Astrocyte (in vitro differentiated cells and primary cell): Measurements from ENCODE around the gene TWIST2. TPM values are rescaled to one million over a fixed set of nuclear protein-coding genes. Genes with fewer than 3 reads are reported as not detected.

Source experiments
- DNase-seq: peaks from one replicate; pipeline ENCODE4 v3.0.0-alpha.2; 2010; ENCODE audit warnings: low read depth
- FAIRE-seq: peaks from 2 replicates; lab custom pipeline; 2011; peaks lifted over from hg19 to GRCh38; lab: Jason Lieb, UNC
- H2AFZ ChIP-seq: 2 replicates; pipeline ENCODE4 v1.6.0; 2012; ENCODE audit warnings: low read depth, low read length, inconsistent platforms
- H3K27ac ChIP-seq: 2 replicates; pipeline ENCODE4 v1.5.1; 2011; ENCODE audit warnings: low read depth, low read length, inconsistent platforms
- H3K27me3 ChIP-seq: 2 replicates; pipeline ENCODE4 v1.6.0; 2011; ENCODE audit warnings: low read length, inconsistent platforms; ENCODE audit not compliant: insufficient read depth
- H3K36me3 ChIP-seq: 2 replicates; pipeline ENCODE4 v1.5.1; 2011; ENCODE audit warnings: low read length, inconsistent platforms; ENCODE audit not compliant: insufficient read depth
- H3K4me1 ChIP-seq: 2 replicates; pipeline ENCODE4 v1.5.1; 2011; ENCODE audit warnings: low read length, inconsistent platforms; ENCODE audit not compliant: insufficient read depth
- H3K4me2 ChIP-seq: 2 replicates; pipeline ENCODE4 v1.6.0; 2012; ENCODE audit warnings: low read length, inconsistent platforms
- H3K4me3 ChIP-seq: 2 replicates; pipeline ENCODE4 v1.5.1; 2011; ENCODE audit warnings: low read depth, mild to moderate bottlenecking, low read length, inconsistent platforms; ENCODE audit not compliant: insufficient read depth
- H3K79me2 ChIP-seq: 2 replicates; pipeline ENCODE4 v1.6.0; 2012; ENCODE audit warnings: mild to moderate bottlenecking, low read length, inconsistent platforms; ENCODE audit not compliant: insufficient read depth
- H3K9ac ChIP-seq: 2 replicates; pipeline ENCODE4 v1.6.0; 2012; ENCODE audit warnings: mild to moderate bottlenecking, low read length, inconsistent platforms
- H3K9me3 ChIP-seq: 2 replicates; pipeline ENCODE4 v1.5.1; 2012; ENCODE audit warnings: low read depth, mild to moderate bottlenecking, low read length, inconsistent platforms; ENCODE audit not compliant: insufficient read depth
- H4K20me1 ChIP-seq: 2 replicates; pipeline ENCODE4 v1.6.0; 2012; ENCODE audit warnings: low read length, inconsistent platforms; ENCODE audit not compliant: insufficient read depth
- H3K27ac Mint-ChIP-seq: one replicate; pipeline ENCODE4 v1.8.0; 2021; ENCODE audit warnings: mild to moderate bottlenecking, mixed read lengths; ENCODE audit not compliant: unreplicated experiment
- H3K27me3 Mint-ChIP-seq: one replicate; pipeline ENCODE4 v1.8.0; 2021; ENCODE audit warnings: low read depth, mixed read lengths; ENCODE audit not compliant: unreplicated experiment
- H3K36me3 Mint-ChIP-seq: one replicate; pipeline ENCODE4 v1.8.0; 2021; ENCODE audit warnings: low read depth, mixed read lengths; ENCODE audit not compliant: unreplicated experiment
- H3K4me1 Mint-ChIP-seq: one replicate; pipeline ENCODE4 v1.8.0; 2021; ENCODE audit warnings: low read depth, mixed read lengths; ENCODE audit not compliant: unreplicated experiment
- H3K4me3 Mint-ChIP-seq: one replicate; pipeline ENCODE4 v1.8.0; 2021; ENCODE audit warnings: mild to moderate bottlenecking, moderate library complexity, mixed read lengths; ENCODE audit not compliant: unreplicated experiment
- H3K9me3 Mint-ChIP-seq: one replicate; pipeline ENCODE4 v1.8.0; 2021; ENCODE audit warnings: mild to moderate bottlenecking, mixed read lengths; ENCODE audit not compliant: unreplicated experiment
- EZH2 ChIP-seq: IDR thresholded peaks from 2 replicates; pipeline ENCODE4 v1.6.1; 2012; ENCODE audit warnings: mild to moderate bottlenecking, low read length, inconsistent platforms; ENCODE audit not compliant: insufficient read depth
- total RNA-seq: library from RNA; stranded (reverse); gene quantifications from 2 replicates; pipeline ENCODE4 v1.2.1, GENCODE V29; 2021
- TF ChIP-seq, protein P1 (sequence below): IDR thresholded peaks from 2 replicates; pipeline ENCODE4 v1.5.1; 2011; ENCODE audit warnings: low read depth, mild to moderate bottlenecking, inconsistent platforms, low read length, moderate library complexity; ENCODE audit not compliant: insufficient read depth

TWIST2 gene
- total RNA-seq, 1 donor from 2014 or later: 3.2 TPM

DNA sequence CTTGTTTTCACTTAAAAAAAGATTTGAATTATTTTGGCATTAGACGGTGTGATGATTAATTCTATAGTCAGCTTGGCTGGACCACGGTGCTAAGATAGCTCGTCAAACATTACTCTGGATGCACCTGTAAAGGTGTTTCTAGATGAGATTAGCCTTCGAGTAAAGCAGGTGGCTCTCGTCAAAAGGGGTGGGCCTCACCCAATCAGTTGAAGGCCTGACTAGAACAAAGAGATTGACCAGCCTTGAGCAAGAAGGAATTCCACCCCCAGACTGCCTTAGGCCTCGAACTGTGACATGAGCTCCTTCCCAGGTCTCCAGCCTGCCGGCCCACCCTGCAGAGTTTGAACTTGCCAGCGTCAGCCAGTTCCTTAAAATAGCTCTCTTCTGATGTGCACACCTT lies 73.4 kb downstream of the TWIST2 start:
- Mint-ChIP-seq H3K4me1 (no peaks in the 10 kb centered on the region), H3K36me3 (no peaks in the 10 kb centered on the region), H3K9me3 (peaks cover 4% of the 10 kb centered on the region), H3K27me3 (peaks cover 50% of the 10 kb centered on the region), H3K4me3 (no peak overlapping the region), H3K27ac (no peak overlapping the region)
- H3K4me3 ChIP-seq: no peak overlapping the region
- H3K79me2 ChIP-seq: no peaks in the 10 kb centered on the region
- FAIRE-seq (no peak), DNase-seq (no peak)
- H3K36me3 ChIP-seq: no peaks in the 10 kb centered on the region
- no peaks in the 10 kb centered on the region for H3K4me1 ChIP-seq
- no peak overlapping the region for H3K27ac ChIP-seq
- H3K4me2 ChIP-seq: no peak overlapping the region
- H4K20me1 ChIP-seq: no peaks in the 10 kb centered on the region
- H2AFZ ChIP-seq: no peak overlapping the region
- TF ChIP-seq EZH2: no peak
- TF ChIP-seq, protein P1, sequence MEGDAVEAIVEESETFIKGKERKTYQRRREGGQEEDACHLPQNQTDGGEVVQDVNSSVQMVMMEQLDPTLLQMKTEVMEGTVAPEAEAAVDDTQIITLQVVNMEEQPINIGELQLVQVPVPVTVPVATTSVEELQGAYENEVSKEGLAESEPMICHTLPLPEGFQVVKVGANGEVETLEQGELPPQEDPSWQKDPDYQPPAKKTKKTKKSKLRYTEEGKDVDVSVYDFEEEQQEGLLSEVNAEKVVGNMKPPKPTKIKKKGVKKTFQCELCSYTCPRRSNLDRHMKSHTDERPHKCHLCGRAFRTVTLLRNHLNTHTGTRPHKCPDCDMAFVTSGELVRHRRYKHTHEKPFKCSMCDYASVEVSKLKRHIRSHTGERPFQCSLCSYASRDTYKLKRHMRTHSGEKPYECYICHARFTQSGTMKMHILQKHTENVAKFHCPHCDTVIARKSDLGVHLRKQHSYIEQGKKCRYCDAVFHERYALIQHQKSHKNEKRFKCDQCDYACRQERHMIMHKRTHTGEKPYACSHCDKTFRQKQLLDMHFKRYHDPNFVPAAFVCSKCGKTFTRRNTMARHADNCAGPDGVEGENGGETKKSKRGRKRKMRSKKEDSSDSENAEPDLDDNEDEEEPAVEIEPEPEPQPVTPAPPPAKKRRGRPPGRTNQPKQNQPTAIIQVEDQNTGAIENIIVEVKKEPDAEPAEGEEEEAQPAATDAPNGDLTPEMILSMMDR: no peak
- no peaks in the 10 kb centered on the region for H3K27me3 ChIP-seq
- H3K9me3 ChIP-seq: no peaks in the 10 kb centered on the region
- H3K9ac ChIP-seq: no peak overlapping the region

DNA sequence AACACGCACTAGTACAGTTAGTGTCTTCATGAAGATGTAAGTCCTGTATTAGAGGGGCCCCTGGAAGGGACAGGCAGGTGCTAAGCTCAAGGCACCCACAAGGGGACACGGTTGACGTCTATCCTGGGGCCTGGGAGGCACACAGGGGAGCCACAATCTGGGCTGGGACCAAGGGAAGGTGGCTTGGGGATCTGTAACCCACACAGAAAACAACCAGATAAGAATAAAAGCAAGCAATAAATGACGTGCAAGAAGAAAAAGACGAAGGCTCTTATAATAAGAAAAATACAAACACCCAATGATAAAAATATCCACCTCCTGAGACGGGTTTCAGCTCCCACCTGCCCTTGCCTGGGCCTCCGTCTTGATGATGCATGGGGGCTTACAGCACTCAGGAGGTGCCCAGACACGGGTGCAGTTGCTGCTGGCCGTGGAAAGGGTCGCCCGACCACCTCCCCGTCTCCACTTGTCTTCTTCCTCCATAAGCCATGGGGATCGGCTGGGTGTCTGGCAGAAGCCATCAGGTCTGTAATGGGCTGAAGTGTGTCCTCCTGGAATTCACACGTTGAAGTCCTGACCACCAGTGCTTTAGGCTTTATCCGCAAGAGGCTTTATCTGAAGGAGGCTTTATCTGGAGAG lies 73.9 kb downstream of the TWIST2 start:
- H3K27me3 ChIP-seq: no peaks in the 10 kb centered on the region
- H3K36me3 ChIP-seq: no peaks in the 10 kb centered on the region
- H3K4me3 Mint-ChIP-seq: no peak overlapping the region
- peaks cover 56% of the 10 kb centered on the region for H3K27me3 Mint-ChIP-seq
- no peak overlapping the region for H3K9ac ChIP-seq
- H3K4me2 ChIP-seq: no peak overlapping the region
- H3K27ac Mint-ChIP-seq: no peak overlapping the region
- H3K9me3 Mint-ChIP-seq: peaks cover 2% of the 10 kb centered on the region
- no peaks in the 10 kb centered on the region for H4K20me1 ChIP-seq
- DNase-seq (no peak), FAIRE-seq (no peak)
- no peaks in the 10 kb centered on the region for H3K4me1 Mint-ChIP-seq
- H3K36me3 Mint-ChIP-seq: no peaks in the 10 kb centered on the region
- H3K4me3 ChIP-seq: no peak overlapping the region
- H3K4me1 ChIP-seq: no peaks in the 10 kb centered on the region
- no peak overlapping the region for H3K27ac ChIP-seq
- no peaks in the 10 kb centered on the region for H3K79me2 ChIP-seq
- TF ChIP-seq, protein P1: no peak
- no peak for TF ChIP-seq EZH2
- no peaks in the 10 kb centered on the region for H3K9me3 ChIP-seq
- no peak overlapping the region for H2AFZ ChIP-seq

DNA sequence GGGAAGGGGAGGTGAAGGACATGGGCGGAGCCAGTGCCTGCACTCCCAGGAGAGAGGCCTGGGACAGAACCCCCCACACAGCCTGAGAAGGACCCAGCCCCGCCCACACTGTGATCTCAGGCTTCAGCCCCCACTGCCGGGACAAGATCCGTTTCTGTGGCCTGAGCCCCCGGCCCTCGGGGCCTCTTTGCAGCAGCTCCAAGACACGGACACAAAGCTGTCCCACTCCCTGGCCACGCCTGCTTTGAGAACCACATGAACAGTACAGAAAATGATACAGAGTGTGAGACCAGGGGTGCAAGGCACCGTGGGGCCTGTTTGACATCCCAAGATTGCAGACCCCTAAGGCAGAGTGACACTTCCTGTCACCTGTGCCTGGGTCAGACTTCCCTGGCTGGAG lies 74.5 kb downstream of the TWIST2 start:
- TF ChIP-seq EZH2: no peak
- TF ChIP-seq, protein P1: no peak
- Histone ChIP-seq H3K4me1 (no peaks in the 10 kb centered on the region), H3K9ac (no peak overlapping the region), H4K20me1 (no peaks in the 10 kb centered on the region), H3K36me3 (no peaks in the 10 kb centered on the region), H3K4me2 (no peak overlapping the region), H3K27ac (no peak overlapping the region), H3K4me3 (no peak overlapping the region), H3K9me3 (no peaks in the 10 kb centered on the region), H3K79me2 (no peaks in the 10 kb centered on the region), H3K27me3 (no peaks in the 10 kb centered on the region), H2AFZ (no peak overlapping the region)
- no peak for FAIRE-seq
- Mint-ChIP-seq H3K4me1 (no peaks in the 10 kb centered on the region), H3K4me3 (no peak overlapping the region), H3K36me3 (no peaks in the 10 kb centered on the region), H3K27me3 (peaks cover 61% of the 10 kb centered on the region), H3K9me3 (peaks cover 2% of the 10 kb centered on the region), H3K27ac (no peak overlapping the region)
- DNase-seq: no peak
